Lung (tissue), 12 donors: Measurements from ENCODE around the gene BABAM2. TPM values are rescaled to one million over a fixed set of nuclear protein-coding genes. Genes with fewer than 3 reads are reported as not detected.
A peak's percentile ranks its signal among the peaks of the same experiment; 100 is the strongest.

ENCODE experiments used
- ATAC-seq: fragments of 200-7000 bp; cut with Tn5 transposase; one replicate; pipeline ENCODE4 v1.9.1; 2020; ENCODE audit warnings: moderate number of reproducible peaks; ENCODE audit not compliant: insufficient read depth, low FRiP score
- DNase-seq, 3 donors: peaks; one replicate each; pipeline ENCODE4 v3.0.0-alpha.2; 2013 to 2017
- H3K27ac ChIP-seq, 2 donors: one replicate each; pipeline ENCODE4 v1.5.1; 2013; ENCODE audit warnings: mild to moderate bottlenecking in 2 of 2, moderate library complexity in 2 of 2, control low read depth in 1 of 2, inconsistent platforms in 1 of 2, low read depth in 1 of 2, low read length in 1 of 2
- H3K27me3 ChIP-seq, 3 donors: one replicate each; pipeline ENCODE4 v1.5.1; 2013; ENCODE audit warnings: low read length in 2 of 3; ENCODE audit not compliant: control insufficient read depth in 3 of 3, insufficient read depth in 3 of 3
- H3K36me3 ChIP-seq, 4 donors: one replicate each; pipeline ENCODE4 v1.5.1; 2013; ENCODE audit warnings: low read length in 4 of 4, mild to moderate bottlenecking in 1 of 4, moderate library complexity in 1 of 4; ENCODE audit not compliant: control insufficient read depth in 4 of 4, insufficient read depth in 4 of 4
- H3K4me1 ChIP-seq, 5 donors: one replicate each; pipeline ENCODE4 v1.5.1; 2013; ENCODE audit warnings: low read length in 5 of 5, mild to moderate bottlenecking in 2 of 5, moderate library complexity in 1 of 5; ENCODE audit not compliant: control insufficient read depth in 5 of 5, insufficient read depth in 5 of 5
- H3K4me3 ChIP-seq: one replicate; pipeline ENCODE4 v1.5.1; 2013; ENCODE audit warnings: mild to moderate bottlenecking, control low read depth, moderate library complexity
- H3K9ac ChIP-seq, 2 donors: one replicate each; pipeline ENCODE4 v1.5.1; 2013; ENCODE audit warnings: low read length in 2 of 2, control low read depth in 1 of 2; ENCODE audit not compliant: insufficient read depth in 1 of 2
- H3K9me3 ChIP-seq, 4 donors: one replicate each; pipeline ENCODE4 v1.5.1; 2013; ENCODE audit warnings: low read length in 3 of 4, mild to moderate bottlenecking in 1 of 4, moderate library complexity in 1 of 4; ENCODE audit not compliant: control insufficient read depth in 4 of 4, insufficient read depth in 3 of 4
- WGBS, 2 donors: extraction: QIAGEN DNeasy Blood & Tissue Kit; methylation state at CpG; one replicate each; pipeline ENCODE4 v1.1.7; 2013; 5-methylcytosine and 5-hydroxymethylcytosine counted together
- polyA plus RNA-seq, 2 donors: library from polyadenylated mRNA; stranded (reverse); fragments of 200-250 nt; gene quantifications; one replicate each; pipeline ENCODE4 v1.2.1, GENCODE V29; 2013
- total RNA-seq, 2 donors: library from RNA; depleted of rRNA in 1 of 2; stranded (reverse); fragments of >200 nt in 1 of 2; gene quantifications; one replicate each; pipeline ENCODE4 v1.2.1, GENCODE V29; 2014 to 2021
- TF ChIP-seq, protein P1 (sequence below): IDR thresholded peaks from 2 replicates; pipeline ENCODE4 v1.5.1; 2012; ENCODE audit warnings: mild to moderate bottlenecking; ENCODE audit errors: control extremely low read depth, extremely low read depth
- donor health status: control.
- donor health status: control.
- donor health status: Bipolar disorder and iron deficiency.
- donor health status: healthy.
- donor health status: DM: yes; HTN: yes; CAD: no.

Gene BABAM2
- total and polyA plus RNA-seq, 4 donors, result 19.0 to 43.3 (median 33.7) TPM

DNA sequence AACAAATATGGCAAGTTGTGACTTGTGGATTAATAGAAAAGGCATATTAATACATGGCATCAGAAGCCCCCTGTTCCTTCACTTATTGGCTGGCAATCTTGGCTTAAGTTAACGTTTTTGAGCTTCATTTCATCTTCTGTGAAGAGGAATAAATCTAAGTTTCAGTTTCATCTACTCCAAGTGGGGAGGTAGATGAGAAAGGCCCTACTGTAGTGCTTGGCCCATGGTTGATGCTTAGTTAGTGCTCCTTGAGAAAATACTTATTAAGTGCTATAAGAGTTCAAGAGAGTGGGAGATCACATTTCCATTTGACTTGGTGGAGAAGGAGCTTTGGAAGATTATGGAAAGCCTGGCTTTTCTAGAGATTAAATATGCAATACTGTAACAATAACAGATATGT, 244.3 kb downstream of the BABAM2 start:
- H3K9me3 ChIP-seq, result no peaks in the 10 kb centered on the region
- ATAC-seq, result no peak
- H3K27ac ChIP-seq, result no peak overlapping the region
- 42 to 57% methylated on average over 1 of the region's 1 CpG for WGBS, 2 donors
- H3K4me1 ChIP-seq, result peaks cover 4 to 14% (median 6%) of the 10 kb centered on the region in 5 donors
- DNase-seq, result no peak
- TF ChIP-seq, protein P1, sequence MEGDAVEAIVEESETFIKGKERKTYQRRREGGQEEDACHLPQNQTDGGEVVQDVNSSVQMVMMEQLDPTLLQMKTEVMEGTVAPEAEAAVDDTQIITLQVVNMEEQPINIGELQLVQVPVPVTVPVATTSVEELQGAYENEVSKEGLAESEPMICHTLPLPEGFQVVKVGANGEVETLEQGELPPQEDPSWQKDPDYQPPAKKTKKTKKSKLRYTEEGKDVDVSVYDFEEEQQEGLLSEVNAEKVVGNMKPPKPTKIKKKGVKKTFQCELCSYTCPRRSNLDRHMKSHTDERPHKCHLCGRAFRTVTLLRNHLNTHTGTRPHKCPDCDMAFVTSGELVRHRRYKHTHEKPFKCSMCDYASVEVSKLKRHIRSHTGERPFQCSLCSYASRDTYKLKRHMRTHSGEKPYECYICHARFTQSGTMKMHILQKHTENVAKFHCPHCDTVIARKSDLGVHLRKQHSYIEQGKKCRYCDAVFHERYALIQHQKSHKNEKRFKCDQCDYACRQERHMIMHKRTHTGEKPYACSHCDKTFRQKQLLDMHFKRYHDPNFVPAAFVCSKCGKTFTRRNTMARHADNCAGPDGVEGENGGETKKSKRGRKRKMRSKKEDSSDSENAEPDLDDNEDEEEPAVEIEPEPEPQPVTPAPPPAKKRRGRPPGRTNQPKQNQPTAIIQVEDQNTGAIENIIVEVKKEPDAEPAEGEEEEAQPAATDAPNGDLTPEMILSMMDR, result no peak
- H3K4me3 ChIP-seq, result no peak overlapping the region
- H3K36me3 ChIP-seq, result peaks cover 0 to 1% (median 0%) of the 10 kb centered on the region in 4 donors
- no peaks in the 10 kb centered on the region for H3K27me3 ChIP-seq
- no peak overlapping the region for H3K9ac ChIP-seq

DNA sequence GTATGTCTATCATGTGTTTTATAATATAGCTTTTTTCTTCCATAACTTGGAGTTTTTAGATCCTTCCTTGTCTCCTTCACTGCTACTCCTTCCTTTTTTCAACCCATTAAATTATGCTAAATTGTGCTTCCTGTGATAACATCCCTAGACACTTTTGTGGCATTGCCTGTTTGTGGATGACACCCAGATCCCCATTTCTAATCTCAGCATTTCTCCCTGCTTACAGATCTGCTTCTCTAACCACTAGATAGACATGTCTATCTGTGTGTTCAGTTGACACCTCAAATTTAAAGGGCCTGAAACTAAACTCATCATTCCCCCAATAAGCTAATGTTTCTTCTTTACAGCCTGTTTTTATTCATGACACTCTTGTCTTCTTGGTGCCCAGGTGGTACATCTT, 244.8 kb downstream of the BABAM2 start:
- H3K9me3 ChIP-seq, result no peaks in the 10 kb centered on the region
- no peak overlapping the region for H3K4me3 ChIP-seq
- no peaks in the 10 kb centered on the region for H3K27me3 ChIP-seq
- TF ChIP-seq, protein P1, result no peak
- H3K4me1 ChIP-seq, result peaks cover 4 to 14% (median 6%) of the 10 kb centered on the region in 5 donors
- ATAC-seq (no peak), DNase-seq (no peak)
- peaks cover 0 to 1% (median 0%) of the 10 kb centered on the region in 4 donors for H3K36me3 ChIP-seq
- H3K27ac ChIP-seq, result no peak overlapping the region
- H3K9ac ChIP-seq, result no peak overlapping the region

DNA sequence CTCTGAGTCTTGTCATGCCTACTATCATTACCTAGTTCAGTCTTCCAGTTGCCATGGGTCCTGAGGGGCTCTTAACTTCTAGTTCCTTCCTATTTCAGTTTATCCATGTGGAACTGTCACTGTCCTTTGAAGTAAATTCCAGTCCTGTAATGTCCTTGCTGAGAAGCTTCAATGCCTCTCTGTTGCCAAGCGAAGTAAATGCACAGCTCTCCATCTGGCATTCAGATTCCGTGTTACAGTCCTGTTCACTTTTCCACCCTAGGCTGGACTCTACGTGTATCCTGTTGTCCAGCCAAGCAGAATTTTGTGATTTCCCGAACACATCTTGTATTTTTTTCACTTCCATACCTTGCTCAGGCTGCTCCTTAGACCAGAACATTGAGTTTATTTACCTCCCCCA, 245.3 kb downstream of the BABAM2 start:
- H3K9ac ChIP-seq, result no peak overlapping the region
- no peak overlapping the region for H3K27ac ChIP-seq
- H3K9me3 ChIP-seq, result no peaks in the 10 kb centered on the region
- 98% methylated on average over 4 of the region's 4 CpGs for WGBS, 2 donors
- H3K27me3 ChIP-seq, result no peaks in the 10 kb centered on the region
- no peak overlapping the region for H3K4me3 ChIP-seq
- H3K36me3 ChIP-seq, result peaks cover 0 to 1% (median 0%) of the 10 kb centered on the region in 4 donors
- TF ChIP-seq, protein P1, result no peak
- DNase-seq, result no peak
- H3K4me1 ChIP-seq, result peaks cover 4 to 14% (median 6%) of the 10 kb centered on the region in 5 donors
- ATAC-seq, result no peak

GRCh38 chr2:28136556-28136955, 246.0 kb downstream of the BABAM2 start:
- WGBS, 2 donors, result 92 to 93% methylated on average over 6 of the region's 6 CpGs
- Histone ChIP-seq H3K9ac (no peak overlapping the region), H3K27ac (peak overlapping the region in 1 of 2 donors; percentile 38)

More at GRCh38 chr2:28136556-28136955, 246.0 kb downstream of the BABAM2 start:
- TF ChIP-seq, protein P1, result no peak
- H3K27me3 ChIP-seq, result no peaks in the 10 kb centered on the region
- no peaks in the 10 kb centered on the region for H3K9me3 ChIP-seq
- no peak overlapping the region for H3K4me3 ChIP-seq
- ATAC-seq (no peak), DNase-seq (no peak)
- peaks cover 0 to 1% (median 0%) of the 10 kb centered on the region in 4 donors for H3K36me3 ChIP-seq
- peaks cover 4 to 14% (median 6%) of the 10 kb centered on the region in 5 donors for H3K4me1 ChIP-seq
